ENCODE measurements around the gene CDSN.

DNA sequence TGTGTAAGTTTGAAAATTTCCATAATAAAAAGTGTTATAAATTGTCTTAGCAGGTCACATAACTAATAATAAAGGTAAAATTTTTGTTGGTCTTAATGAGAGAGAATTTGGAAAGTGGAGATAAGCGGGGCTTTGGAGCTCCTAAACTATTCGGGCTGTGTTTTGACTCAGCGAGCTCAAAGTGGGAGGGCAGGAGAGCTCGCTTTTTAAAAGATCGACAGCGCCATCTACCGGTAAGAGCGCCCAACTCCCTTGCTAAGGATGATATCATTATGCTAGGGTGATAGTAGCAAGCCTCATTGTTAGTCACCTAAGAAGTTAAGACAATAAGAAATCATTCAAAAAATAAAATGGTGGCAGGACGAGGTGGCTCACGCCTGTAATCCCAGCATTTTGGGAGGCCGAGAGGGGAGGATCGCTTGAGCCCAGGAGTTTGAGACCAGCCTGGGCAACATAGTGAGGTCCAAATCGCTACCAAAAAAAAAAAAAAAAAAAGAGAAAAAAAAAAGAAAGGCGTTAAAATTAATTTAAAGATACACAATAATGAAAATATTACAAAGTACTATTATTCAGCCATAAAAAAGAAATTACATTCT lies 32.7 kb downstream of the CDSN start:
- TF ChIP-seq, protein P1, sequence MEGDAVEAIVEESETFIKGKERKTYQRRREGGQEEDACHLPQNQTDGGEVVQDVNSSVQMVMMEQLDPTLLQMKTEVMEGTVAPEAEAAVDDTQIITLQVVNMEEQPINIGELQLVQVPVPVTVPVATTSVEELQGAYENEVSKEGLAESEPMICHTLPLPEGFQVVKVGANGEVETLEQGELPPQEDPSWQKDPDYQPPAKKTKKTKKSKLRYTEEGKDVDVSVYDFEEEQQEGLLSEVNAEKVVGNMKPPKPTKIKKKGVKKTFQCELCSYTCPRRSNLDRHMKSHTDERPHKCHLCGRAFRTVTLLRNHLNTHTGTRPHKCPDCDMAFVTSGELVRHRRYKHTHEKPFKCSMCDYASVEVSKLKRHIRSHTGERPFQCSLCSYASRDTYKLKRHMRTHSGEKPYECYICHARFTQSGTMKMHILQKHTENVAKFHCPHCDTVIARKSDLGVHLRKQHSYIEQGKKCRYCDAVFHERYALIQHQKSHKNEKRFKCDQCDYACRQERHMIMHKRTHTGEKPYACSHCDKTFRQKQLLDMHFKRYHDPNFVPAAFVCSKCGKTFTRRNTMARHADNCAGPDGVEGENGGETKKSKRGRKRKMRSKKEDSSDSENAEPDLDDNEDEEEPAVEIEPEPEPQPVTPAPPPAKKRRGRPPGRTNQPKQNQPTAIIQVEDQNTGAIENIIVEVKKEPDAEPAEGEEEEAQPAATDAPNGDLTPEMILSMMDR (conservative IDR thresholded peaks at IDR 0.05; ENCODE audit: low read length) = peak; percentile 75
- no peak for TF ChIP-seq EZH2phosphoT487 (IDR thresholded peaks at IDR 0.05; ENCODE audit: borderline replicate concordance)

Data from Loucy (cell line).